Esophagus squamous epithelium (tissue), 5 donors: ENCODE results near the gene SMAD7. TPM values are rescaled to one million over a fixed set of nuclear protein-coding genes. Genes with fewer than 3 reads are reported as not detected.

Experiments
- DNase-seq: peaks from one replicate; lab custom pipeline; 2025; lab: John Stamatoyannopoulos, UW
- H3K27ac ChIP-seq, 4 donors: fragments of 200-600 bp; sonication (generic); one replicate each; pipeline ENCODE4 v1.5.1; 2016 to 2019; ENCODE audit warnings: mild to moderate bottlenecking in 1 of 4
- H3K27me3 ChIP-seq, 4 donors: fragments of 200-600 bp; sonication (generic); 1 replicate in 3 of 4; 2 replicates in 1 of 4; pipeline versions ENCODE4 v1.5.1 to v1.6.0; 2017 to 2021; ENCODE audit warnings: antibody characterized with exemption in 1 of 4
- H3K36me3 ChIP-seq, 3 donors: fragments of 200-600 bp; sonication (generic); one replicate each; pipeline ENCODE4 v1.5.1; 2016 to 2019
- H3K4me1 ChIP-seq, 3 donors: fragments of 200-600 bp; sonication (generic); one replicate each; pipeline ENCODE4 v1.5.1; 2017 to 2019
- H3K4me3 ChIP-seq, 4 donors: fragments of 200-600 bp; sonication (generic); 1 replicate in 3 of 4; 2 replicates in 1 of 4; pipeline ENCODE4 v1.5.1; 2016 to 2019; ENCODE audit warnings: mild to moderate bottlenecking in 2 of 4, moderate library complexity in 1 of 4
- H3K9me3 ChIP-seq, 3 donors: fragments of 200-600 bp; sonication (generic); one replicate each; pipeline ENCODE4 v1.5.1; 2016 to 2019
- POLR2A ChIP-seq, 4 donors: fragments of 450-650 bp; IDR thresholded peaks; one replicate each; pipeline ENCODE4 v1.6.1; 2017; ENCODE audit warnings: antibody characterized with exemption in 4 of 4, mild to moderate bottlenecking in 4 of 4, moderate library complexity in 3 of 4
- WGBS, 2 donors: methylation state at CpG; one replicate each; pipeline ENCODE4 v1.1.5; 2018; 5-methylcytosine and 5-hydroxymethylcytosine counted together
- intact Hi-C: fragments of 100-400 bp; cut with DNase I; formaldehyde crosslinking; loops from one replicate; pipeline ENCODE4 v1.15.0; 2022
- total RNA-seq, 4 donors: library from RNA; depleted of rRNA; stranded (reverse); fragments of >200 nt; gene quantifications; one replicate each; pipeline ENCODE4 v1.1.0, GENCODE V29; 2016
- TF ChIP-seq, protein P1 (sequence below), 6 experiments: fragments of 450-650 bp in 4 of 6; fragments of 200-600 bp in 2 of 6; sonication (generic) in 2 of 6; IDR thresholded peaks; one replicate each; pipeline ENCODE4 v1.5.1; 2016 to 2019; ENCODE audit warnings: antibody characterized with exemption in 6 of 6, mild to moderate bottlenecking in 4 of 6, moderate library complexity in 4 of 6
- donor health status: DM: yes; HTN: yes; CAD: no.

The SMAD7 gene
- total RNA-seq, 4 donors from 2014 or later: 4.2 to 26.5 (median 9.0) TPM

DNA sequence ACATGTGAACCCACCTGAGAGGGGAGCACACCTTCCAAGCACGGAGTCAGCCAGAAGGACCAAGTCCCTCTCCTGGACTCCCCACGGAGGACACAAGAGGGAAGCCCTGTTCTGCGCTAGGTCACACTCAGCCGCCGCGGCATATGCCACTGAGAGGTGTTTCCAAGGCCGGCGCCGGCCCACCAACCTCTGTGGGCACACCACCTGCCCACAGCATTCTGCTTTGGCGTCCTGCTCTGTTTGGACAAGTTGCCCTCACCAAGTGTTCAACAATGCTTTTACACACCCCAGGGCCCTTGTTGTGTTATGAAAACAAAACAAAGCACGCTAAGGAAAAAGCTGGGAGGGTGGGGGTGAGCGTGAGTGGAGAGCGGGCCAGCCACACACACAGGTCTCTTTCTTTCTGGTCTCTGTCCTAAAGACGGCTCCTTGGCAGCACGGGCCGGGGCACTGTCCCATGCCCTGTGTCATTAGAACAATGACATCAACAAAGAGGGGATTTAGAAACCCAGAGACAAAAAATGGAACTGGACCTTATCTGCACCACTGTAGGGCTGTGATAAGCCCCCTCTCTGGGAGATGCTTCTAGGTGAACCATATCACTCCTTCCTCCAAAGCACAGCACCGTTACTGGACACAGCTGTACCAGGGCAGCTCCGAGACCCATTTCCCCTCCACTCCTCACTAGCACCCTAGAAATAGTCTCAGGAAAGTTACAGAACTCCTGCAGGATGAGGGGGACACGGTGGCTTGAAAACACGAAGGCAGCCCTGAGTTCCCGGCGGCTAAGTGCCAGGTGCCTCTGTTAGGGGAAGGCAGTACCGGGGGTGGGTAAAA is 17.0 kb downstream of the SMAD7 start:
- Histone ChIP-seq H3K36me3 (no peaks in the 10 kb centered on the region), H3K27ac (peak overlapping the region; percentile 49 to 73 (median 66)), H3K4me1 (peaks cover 62 to 100% (median 86%) of the 10 kb centered on the region in 3 donors), H3K27me3 (no peaks in the 10 kb centered on the region), H3K9me3 (no peaks in the 10 kb centered on the region), H3K4me3 (peak overlapping the region in 1 of 4 donors; percentile 8)
- 47 to 61% methylated on average over 11 to 12 of the region's 23 CpGs for WGBS, 2 donors
- TF ChIP-seq POLR2A (IDR thresholded peaks at IDR 0.05): no peak
- TF ChIP-seq, protein P1, sequence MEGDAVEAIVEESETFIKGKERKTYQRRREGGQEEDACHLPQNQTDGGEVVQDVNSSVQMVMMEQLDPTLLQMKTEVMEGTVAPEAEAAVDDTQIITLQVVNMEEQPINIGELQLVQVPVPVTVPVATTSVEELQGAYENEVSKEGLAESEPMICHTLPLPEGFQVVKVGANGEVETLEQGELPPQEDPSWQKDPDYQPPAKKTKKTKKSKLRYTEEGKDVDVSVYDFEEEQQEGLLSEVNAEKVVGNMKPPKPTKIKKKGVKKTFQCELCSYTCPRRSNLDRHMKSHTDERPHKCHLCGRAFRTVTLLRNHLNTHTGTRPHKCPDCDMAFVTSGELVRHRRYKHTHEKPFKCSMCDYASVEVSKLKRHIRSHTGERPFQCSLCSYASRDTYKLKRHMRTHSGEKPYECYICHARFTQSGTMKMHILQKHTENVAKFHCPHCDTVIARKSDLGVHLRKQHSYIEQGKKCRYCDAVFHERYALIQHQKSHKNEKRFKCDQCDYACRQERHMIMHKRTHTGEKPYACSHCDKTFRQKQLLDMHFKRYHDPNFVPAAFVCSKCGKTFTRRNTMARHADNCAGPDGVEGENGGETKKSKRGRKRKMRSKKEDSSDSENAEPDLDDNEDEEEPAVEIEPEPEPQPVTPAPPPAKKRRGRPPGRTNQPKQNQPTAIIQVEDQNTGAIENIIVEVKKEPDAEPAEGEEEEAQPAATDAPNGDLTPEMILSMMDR (IDR thresholded peaks at IDR 0.05): no peak
- no peak for DNase-seq
- intact Hi-C loops: no loop called here

DNA sequence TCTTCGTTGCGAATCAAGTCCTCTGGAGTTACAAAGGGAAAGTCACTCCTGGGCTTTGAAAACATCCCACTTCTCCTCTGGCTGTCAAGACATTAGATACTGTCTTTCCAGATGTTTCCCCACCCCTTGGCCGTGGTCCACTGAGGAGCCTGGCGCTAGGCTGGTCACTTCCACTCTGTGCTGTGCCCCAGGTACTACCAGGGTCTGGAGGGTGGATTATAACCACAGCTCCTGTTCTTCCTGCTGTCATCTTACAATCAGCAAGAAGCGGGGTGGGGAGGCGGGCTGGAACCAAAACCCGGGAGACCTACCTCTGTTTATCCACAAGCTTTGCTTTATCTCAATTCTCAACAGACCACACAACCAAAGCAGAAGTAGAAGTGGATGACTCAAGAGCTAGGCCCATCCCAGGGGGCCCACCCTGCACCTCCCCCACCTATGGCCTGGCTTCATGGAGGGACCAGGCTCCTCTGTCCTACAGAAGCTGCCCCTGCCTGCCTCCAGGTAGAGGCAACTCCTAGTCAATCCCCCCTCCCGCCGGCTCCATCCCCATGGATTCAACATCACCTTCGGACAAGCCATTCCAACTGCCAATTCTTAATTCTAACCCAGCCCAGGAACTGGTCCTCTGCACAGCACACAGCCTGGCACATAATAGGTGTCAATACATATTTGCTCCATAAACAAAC is 17.8 kb downstream of the SMAD7 start:
- Histone ChIP-seq H3K9me3 (no peaks in the 10 kb centered on the region), H3K36me3 (no peaks in the 10 kb centered on the region), H3K27ac (peak overlapping the region in 3 of 4 donors; percentile 66 to 73 (median 67)), H3K4me3 (peak overlapping the region in 2 of 4 donors; percentile 5 to 13), H3K27me3 (no peaks in the 10 kb centered on the region), H3K4me1 (peaks cover 62 to 100% (median 85%) of the 10 kb centered on the region in 3 donors)
- 44 to 64% methylated on average over 2 to 4 of the region's 10 CpGs for WGBS, 2 donors
- DNase-seq: no peak
- TF ChIP-seq POLR2A (IDR thresholded peaks at IDR 0.05): no peak
- TF ChIP-seq, protein P1 (IDR thresholded peaks at IDR 0.05): no peak
- intact Hi-C loops: no loop called here

DNA sequence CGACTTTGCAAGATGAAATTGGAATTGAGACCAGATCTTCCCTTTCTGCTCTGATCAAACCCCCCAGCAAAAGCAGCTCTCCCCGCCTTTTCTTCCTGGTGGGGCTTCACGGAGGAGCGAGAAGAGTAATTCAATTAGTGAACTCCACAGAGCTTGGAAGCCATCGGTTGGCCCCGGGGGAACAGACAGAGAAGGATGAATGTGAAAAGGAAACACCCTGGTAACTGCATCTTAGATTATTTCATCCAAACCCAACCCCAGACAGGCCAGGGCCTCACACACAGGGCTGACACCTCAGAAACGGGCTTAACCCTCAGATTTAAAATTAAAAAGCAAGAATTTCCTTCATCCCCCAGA is 18.3 kb downstream of the SMAD7 start:
- H3K4me3 ChIP-seq: peak overlapping the region in 2 of 4 donors; percentile 5 to 13
- H3K9me3 ChIP-seq: no peaks in the 10 kb centered on the region
- WGBS, 2 donors: 37 to 39% methylated on average over 6 to 7 of the region's 7 CpGs
- DNase-seq: no peak
- peak overlapping the region in 3 of 4 donors; percentile 66 to 73 (median 67) for H3K27ac ChIP-seq
- H3K36me3 ChIP-seq: no peaks in the 10 kb centered on the region
- no peaks in the 10 kb centered on the region for H3K27me3 ChIP-seq
- H3K4me1 ChIP-seq: peaks cover 59 to 100% (median 85%) of the 10 kb centered on the region in 3 donors
- intact Hi-C loops: no loop called here
- TF ChIP-seq, protein P1 (IDR thresholded peaks at IDR 0.05): no peak
- TF ChIP-seq POLR2A (IDR thresholded peaks at IDR 0.05): no peak

DNA sequence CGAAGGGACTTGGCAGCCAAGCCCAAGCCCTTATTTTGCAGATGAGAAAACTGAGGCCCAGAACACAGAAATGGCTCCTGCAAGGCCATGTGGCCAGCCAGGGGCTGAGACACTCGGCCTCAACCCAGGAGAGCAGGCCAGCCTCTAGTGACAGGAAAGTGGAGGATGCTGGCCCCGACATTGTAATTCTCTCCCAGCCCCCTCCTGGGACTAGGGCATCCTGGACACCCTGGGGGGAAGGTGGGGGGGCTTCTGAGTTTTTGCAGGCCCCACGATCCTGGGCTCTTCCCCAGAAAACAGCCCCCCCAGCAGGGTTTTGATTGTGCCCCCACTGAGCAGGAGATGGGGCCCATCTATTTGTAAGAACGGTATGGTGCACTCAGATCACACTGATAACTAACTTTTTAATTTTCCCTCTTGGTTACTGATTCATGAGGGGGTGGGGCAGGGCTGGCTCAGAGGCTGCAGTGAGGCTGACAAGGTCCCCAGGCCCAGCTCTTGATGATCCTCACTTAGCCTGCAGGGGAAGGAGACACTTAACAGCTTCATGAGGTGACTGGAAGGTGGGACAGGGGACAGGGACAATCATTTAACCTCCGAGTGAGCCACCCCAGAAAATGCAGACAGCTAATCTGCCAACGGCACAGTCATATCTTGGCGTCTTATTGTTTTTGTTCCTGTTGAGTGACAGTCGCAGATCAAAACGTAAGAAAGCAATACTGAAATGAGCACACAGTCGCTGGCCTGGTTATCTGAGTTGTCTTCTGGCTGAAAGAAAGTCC is 18.9 kb downstream of the SMAD7 start:
- 60 to 65% methylated on average over 9 of the region's 11 CpGs for WGBS, 2 donors
- peaks cover 57 to 100% (median 81%) of the 10 kb centered on the region in 3 donors for H3K4me1 ChIP-seq

More for the DNA sequence above, 18.9 kb downstream of the SMAD7 start:
- DNase-seq: no peak
- TF ChIP-seq, protein P1 (IDR thresholded peaks at IDR 0.05): no peak
- no peak for TF ChIP-seq POLR2A (IDR thresholded peaks at IDR 0.05)
- no peaks in the 10 kb centered on the region for H3K9me3 ChIP-seq
- peak overlapping the region in 3 of 4 donors; percentile 66 to 73 (median 67) for H3K27ac ChIP-seq
- no peaks in the 10 kb centered on the region for H3K27me3 ChIP-seq
- no peaks in the 10 kb centered on the region for H3K36me3 ChIP-seq
- intact Hi-C loops: no loop called here
- H3K4me3 ChIP-seq: peak overlapping the region in 1 of 4 donors; percentile 13
